Measurements from ENCODE around the gene IQSEC3.

Gene IQSEC3

DNA sequence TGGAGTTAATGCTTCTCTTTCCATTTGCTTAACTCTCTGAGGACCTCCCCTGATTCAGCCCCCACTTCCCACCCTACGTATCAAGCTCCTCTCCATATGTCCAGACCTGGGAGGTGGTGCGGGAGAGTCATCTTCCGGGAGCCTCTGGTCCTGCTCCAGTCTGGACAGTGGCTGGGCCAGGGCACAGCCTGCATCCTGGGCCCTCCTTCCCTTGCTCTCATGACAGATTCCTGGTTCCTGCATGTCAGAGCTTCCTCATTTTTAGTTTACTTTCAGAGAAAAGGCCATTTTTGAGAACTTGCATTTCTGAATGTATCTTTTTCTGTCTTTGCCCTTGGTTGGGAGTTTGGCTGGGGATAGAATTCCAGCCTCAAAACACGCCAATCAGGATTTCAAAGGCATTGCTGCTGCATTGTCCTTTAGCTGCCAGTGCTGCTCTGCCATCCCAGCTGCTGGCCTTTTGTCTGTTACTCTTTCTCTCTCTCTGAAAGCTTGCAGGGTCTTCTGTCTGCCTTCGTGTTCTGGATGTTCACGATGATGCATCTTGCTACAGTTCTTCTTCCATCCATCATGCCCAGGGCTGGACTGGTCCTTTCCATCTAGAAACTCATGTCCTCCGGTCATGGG lies 92.7 kb downstream of the IQSEC3 start:
- Histone ChIP-seq H3K4me1 (ENCODE audit: insufficient read depth, low read length) (peaks cover under 1% of the 10 kb centered on the region; the same call in 1 of the 2 replicates), H3K9ac (ENCODE audit: low read depth, low read length) (no peak overlapping the region), H3K27ac (ENCODE audit: low read depth, low read length) (no peak overlapping the region), H3K9me3 (ENCODE audit: insufficient read depth, low read depth, low read length) (no peaks in the 10 kb centered on the region), H3K4me3 (ENCODE audit: low read length) (no peak overlapping the region), H3K27me3 (ENCODE audit: insufficient read depth, low read length) (no peaks in the 10 kb centered on the region), H3K36me3 (ENCODE audit: insufficient read depth, low read length) (no peaks in the 10 kb centered on the region)
- 64% methylated on average over 7 of the region's 7 CpGs for WGBS

DNA sequence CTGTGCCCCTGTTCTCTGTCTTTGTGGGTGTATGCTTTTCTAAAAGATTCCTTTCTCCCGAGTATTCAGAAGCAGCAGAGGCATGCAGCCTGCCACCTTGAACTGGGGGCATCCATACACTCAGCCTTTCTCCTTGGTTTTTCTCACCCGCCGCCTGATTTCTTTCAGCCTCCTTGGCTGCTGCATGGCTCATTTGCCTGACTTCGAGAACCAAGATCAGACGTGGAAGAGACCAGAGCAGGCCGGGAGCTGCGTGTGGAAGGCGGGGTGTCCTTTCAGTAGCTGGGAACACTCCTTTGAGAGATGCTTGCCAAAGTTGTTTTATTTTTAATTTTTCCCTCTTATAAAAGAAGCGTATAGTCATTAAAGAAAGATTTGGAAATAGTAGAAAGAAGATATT lies 94.3 kb downstream of the IQSEC3 start:
- H3K36me3 ChIP-seq (ENCODE audit: insufficient read depth, low read length) = no peaks in the 10 kb centered on the region
- no peaks in the 10 kb centered on the region for H3K9me3 ChIP-seq (ENCODE audit: insufficient read depth, low read depth, low read length)
- H3K27me3 ChIP-seq (ENCODE audit: insufficient read depth, low read length) = no peaks in the 10 kb centered on the region
- 77% methylated on average over 9 of the region's 9 CpGs for WGBS
- peaks cover 5% of the 10 kb centered on the region; the same call in 1 of the 2 replicates for H3K4me1 ChIP-seq (ENCODE audit: insufficient read depth, low read length)
- no peak overlapping the region for H3K27ac ChIP-seq (ENCODE audit: low read depth, low read length)
- H3K9ac ChIP-seq (ENCODE audit: low read depth, low read length) = no peak overlapping the region
- no peak overlapping the region for H3K4me3 ChIP-seq (ENCODE audit: low read length)

DNA sequence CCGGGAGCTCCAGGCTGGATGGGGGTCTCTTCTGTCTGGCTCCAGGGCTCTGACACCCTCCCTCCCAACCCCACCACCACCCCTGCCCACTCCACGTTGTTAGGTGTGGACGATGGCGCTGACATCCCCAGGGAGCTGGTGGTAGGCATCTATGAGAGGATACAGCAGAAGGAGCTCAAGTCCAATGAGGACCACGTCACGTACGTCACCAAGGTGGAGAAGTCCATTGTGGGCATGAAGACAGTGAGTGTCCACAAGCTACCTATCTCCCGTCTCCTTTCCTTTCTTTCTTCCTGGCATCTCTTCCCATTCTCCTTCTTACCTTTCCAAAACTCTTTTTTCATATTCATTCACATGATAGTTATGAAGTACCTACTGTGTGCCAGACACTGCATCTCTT lies 95.3 kb downstream of the IQSEC3 start:
- Histone ChIP-seq H3K36me3 (ENCODE audit: insufficient read depth, low read length) (no peaks in the 10 kb centered on the region), H3K4me1 (ENCODE audit: insufficient read depth, low read length) (peaks cover 5% of the 10 kb centered on the region; the same call in 1 of the 2 replicates), H3K4me3 (ENCODE audit: low read length) (no peak overlapping the region), H3K9ac (ENCODE audit: low read depth, low read length) (no peak overlapping the region), H3K27me3 (ENCODE audit: insufficient read depth, low read length) (no peaks in the 10 kb centered on the region), H3K27ac (ENCODE audit: low read depth, low read length) (no peak overlapping the region), H3K9me3 (ENCODE audit: insufficient read depth, low read depth, low read length) (no peaks in the 10 kb centered on the region)
- 96% methylated on average over 8 of the region's 8 CpGs for WGBS

DNA sequence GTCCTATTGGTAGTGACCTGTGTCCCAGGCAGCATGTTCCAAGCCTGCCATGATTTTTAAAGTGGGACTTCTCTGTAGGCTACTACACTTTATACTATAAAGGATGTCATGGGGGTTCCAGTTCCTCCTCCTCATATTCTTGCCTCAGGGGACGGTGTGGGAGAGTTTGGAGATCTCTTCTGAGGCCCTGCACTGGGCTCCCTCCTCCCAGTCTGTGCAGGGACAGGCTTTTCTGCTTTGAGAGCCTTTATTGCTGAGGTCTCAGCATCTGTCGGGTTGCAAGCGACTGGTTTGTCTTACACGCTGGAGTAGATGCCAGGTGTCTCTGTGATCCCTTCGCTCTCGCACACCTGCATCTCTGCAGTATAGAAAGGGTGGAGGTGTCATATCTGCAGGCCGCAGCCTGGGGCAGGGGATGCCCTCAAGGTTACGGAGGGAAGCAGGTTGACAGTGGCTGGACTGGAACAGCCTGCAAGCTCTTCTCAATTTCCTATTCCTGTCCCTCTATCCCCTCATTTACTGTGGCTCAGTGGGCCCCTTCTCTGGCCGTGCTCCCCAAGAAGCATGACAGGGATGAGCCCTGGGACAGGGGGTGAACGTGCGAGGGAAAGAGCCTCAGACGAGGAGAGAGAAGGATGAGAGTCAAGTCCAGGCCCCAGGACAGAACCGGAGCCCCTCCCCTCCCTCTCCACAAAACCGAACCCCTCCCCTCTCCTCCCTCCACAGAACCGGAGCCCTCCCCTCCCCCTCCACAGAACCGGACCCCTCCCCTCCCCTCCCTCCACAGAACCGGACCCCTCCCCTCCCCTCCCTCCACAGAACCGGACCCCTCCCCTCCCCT lies 96.1 kb downstream of the IQSEC3 start:
- Histone ChIP-seq H3K27me3 (ENCODE audit: insufficient read depth, low read length) (no peaks in the 10 kb centered on the region), H3K27ac (ENCODE audit: low read depth, low read length) (no peak overlapping the region; the same call in 1 of the 2 replicates), H3K9me3 (ENCODE audit: insufficient read depth, low read depth, low read length) (no peaks in the 10 kb centered on the region), H3K4me1 (ENCODE audit: insufficient read depth, low read length) (peaks cover 11% of the 10 kb centered on the region), H3K4me3 (ENCODE audit: low read length) (no peak overlapping the region), H3K9ac (ENCODE audit: low read depth, low read length) (no peak overlapping the region), H3K36me3 (ENCODE audit: insufficient read depth, low read length) (no peaks in the 10 kb centered on the region)
- 45% methylated on average over 14 of the region's 18 CpGs for WGBS

DNA sequence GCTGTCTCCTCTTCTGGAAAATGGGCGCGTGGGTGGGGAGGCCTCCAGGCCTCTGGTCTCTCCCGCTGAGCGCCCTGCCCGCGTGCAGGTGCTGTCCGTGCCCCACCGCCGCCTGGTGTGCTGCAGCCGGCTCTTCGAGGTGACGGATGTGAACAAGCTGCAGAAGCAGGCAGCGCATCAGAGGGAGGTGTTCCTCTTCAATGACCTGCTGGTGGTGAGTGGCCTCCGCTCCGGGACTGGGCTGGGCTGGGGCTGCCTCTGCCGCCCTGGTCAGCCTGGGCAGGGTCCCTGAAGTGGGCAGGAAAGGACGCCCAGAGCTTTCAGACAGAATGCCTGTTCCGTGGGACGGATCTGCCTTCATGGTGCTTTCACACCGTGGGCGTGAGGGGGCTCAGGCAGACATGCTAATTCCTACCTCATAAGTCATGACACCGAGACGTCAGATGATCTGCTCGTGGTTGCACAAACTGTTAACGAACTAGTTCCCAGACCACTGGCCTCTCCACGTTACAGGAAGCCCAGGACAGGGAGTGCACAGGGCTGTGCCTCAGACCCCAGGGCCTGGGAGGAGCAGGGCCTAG lies 96.9 kb downstream of the IQSEC3 start:
- H3K27ac ChIP-seq (ENCODE audit: low read depth, low read length) = no peak overlapping the region
- H3K9me3 ChIP-seq (ENCODE audit: insufficient read depth, low read depth, low read length) = no peaks in the 10 kb centered on the region
- no peaks in the 10 kb centered on the region for H3K27me3 ChIP-seq (ENCODE audit: insufficient read depth, low read length)
- H3K4me1 ChIP-seq (ENCODE audit: insufficient read depth, low read length) = peaks cover 16% of the 10 kb centered on the region
- no peak overlapping the region for H3K9ac ChIP-seq (ENCODE audit: low read depth, low read length)
- H3K4me3 ChIP-seq (ENCODE audit: low read length) = no peak overlapping the region
- 84% methylated on average over 26 of the region's 26 CpGs for WGBS
- H3K36me3 ChIP-seq (ENCODE audit: insufficient read depth, low read length) = no peaks in the 10 kb centered on the region

DNA sequence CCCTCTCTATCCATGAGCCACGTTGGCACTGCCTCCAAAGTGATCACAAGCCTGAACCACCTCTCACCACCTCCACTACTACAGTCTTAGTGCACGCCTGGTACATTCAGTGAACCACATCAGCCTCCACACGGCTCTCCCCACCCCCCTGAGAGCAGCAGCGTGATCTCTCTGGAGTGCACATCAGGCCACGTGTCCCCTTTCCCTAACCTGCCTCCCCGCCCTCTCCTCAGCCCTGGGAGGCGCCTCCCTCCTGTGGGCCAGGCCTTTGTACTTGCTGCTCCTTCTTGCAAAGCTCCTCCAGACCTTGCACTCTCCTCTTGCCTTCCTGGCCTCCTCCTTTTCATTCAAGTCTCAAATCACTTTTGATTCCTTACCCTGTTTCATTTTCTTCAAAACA lies 97.6 kb downstream of the IQSEC3 start:
- H3K27ac ChIP-seq (ENCODE audit: low read depth, low read length) = no peak overlapping the region
- no peaks in the 10 kb centered on the region for H3K27me3 ChIP-seq (ENCODE audit: insufficient read depth, low read length)
- 37% methylated on average over 7 of the region's 7 CpGs for WGBS
- H3K4me1 ChIP-seq (ENCODE audit: insufficient read depth, low read length) = peaks cover 22% of the 10 kb centered on the region
- H3K9me3 ChIP-seq (ENCODE audit: insufficient read depth, low read depth, low read length) = no peaks in the 10 kb centered on the region
- no peaks in the 10 kb centered on the region for H3K36me3 ChIP-seq (ENCODE audit: insufficient read depth, low read length)
- H3K4me3 ChIP-seq (ENCODE audit: low read length) = no peak overlapping the region
- H3K9ac ChIP-seq (ENCODE audit: low read depth, low read length) = no peak overlapping the region

DNA sequence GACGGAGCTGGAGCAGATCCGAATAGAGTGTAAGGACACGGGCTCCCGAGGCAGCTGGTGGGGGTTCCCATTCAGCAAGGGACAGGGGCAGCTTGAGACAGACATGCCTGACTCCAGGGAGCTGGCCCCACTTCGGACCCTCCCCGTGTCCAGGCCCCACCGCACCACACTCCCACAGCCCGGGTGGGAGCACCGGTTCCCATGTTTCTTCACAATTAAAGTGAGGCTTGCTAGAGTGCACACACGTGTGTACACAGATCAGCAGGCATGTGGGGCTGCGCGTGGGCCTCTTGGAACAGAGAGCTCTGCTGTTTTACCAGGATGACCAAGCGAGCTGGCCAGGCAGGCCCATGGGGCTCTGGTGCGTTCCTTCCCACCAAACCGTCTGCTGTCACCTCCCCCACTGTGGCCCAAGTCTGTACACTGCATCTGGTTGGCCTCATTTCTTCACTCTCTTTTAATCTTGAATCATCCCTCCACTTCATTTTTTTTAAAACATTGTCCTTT lies 99.3 kb downstream of the IQSEC3 start:
- WGBS = 93% methylated on average over 15 of the region's 15 CpGs
- no peaks in the 10 kb centered on the region for H3K36me3 ChIP-seq (ENCODE audit: insufficient read depth, low read length)
- no peaks in the 10 kb centered on the region for H3K9me3 ChIP-seq (ENCODE audit: insufficient read depth, low read depth, low read length)
- H3K4me3 ChIP-seq (ENCODE audit: low read length) = no peak overlapping the region
- H3K4me1 ChIP-seq (ENCODE audit: insufficient read depth, low read length) = peaks cover 34% of the 10 kb centered on the region
- no peak overlapping the region for H3K27ac ChIP-seq (ENCODE audit: low read depth, low read length)
- no peaks in the 10 kb centered on the region for H3K27me3 ChIP-seq (ENCODE audit: insufficient read depth, low read length)
- no peak overlapping the region for H3K9ac ChIP-seq (ENCODE audit: low read depth, low read length)

DNA sequence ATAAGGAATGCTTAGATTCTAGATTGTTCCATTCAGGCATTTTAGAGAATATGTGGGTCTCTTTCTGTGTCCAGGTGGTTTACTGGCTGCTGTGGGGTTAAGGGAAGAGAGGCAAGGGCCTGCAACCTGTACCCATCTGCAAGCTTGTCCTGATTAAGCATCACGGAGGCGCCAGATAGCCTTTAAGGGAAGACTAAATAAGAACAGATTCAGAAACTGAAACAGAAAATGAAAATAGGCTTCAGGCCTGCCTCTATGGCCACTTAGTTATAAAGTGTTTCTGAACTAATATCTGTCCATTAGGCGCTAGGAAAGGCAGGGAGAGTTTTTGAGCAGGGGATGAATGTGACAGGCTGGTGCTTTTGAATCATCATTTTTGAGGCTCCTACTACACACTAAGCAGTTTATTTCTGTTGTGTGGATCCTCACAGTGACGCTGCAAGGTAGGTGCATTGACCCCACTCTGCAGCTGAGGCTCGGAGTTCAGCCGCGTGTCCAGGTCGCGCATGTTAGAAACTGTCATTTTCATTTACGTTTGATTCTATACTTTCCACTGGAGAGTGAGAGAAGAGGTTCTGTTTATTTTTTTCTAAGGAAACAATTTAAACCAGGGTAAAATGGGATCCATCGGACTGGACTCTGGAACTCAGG lies 100.0 kb downstream of the IQSEC3 start:
- no peaks in the 10 kb centered on the region for H3K27me3 ChIP-seq (ENCODE audit: insufficient read depth, low read length)
- no peaks in the 10 kb centered on the region for H3K36me3 ChIP-seq (ENCODE audit: insufficient read depth, low read length)
- H3K4me3 ChIP-seq (ENCODE audit: low read length) = no peak overlapping the region
- H3K4me1 ChIP-seq (ENCODE audit: insufficient read depth, low read length) = peaks cover 39% of the 10 kb centered on the region
- H3K9ac ChIP-seq (ENCODE audit: low read depth, low read length) = no peak overlapping the region
- no peak overlapping the region for H3K27ac ChIP-seq (ENCODE audit: low read depth, low read length)
- no peaks in the 10 kb centered on the region for H3K9me3 ChIP-seq (ENCODE audit: insufficient read depth, low read depth, low read length)
- 87% methylated on average over 11 of the region's 11 CpGs for WGBS

DNA sequence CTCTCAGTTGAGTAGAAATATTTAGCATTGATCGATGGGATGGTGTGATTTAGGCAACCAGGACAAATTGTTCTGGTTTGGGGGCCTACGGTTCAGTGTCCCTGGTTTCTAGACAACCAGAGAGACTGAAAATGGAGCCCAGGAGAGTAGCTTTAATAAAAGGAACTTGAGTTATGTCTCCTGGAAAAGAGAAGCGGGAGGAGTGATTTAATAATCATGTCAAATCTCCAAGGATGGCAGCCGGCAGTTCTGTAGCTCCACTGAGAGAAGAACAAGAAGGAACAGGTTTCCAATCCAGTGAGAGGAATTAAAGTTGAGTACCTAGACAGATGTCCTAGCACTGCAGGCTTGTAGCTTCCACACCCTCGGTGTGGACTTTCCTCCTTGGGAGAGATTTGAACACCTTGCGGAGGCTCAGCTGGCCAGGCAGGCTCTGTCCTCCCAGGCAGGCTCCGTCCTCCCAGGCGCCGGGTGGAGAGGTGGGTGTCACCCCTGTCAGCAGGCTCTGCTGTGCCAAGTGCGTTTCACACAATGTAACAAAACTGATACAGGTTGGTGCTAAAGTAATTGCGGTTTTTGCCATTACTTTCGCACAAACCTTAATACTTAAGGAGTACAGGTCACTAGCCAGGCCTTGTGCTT lies 101.5 kb downstream of the IQSEC3 start:
- no peaks in the 10 kb centered on the region for H3K27me3 ChIP-seq (ENCODE audit: insufficient read depth, low read length)
- H3K9me3 ChIP-seq (ENCODE audit: insufficient read depth, low read depth, low read length) = no peaks in the 10 kb centered on the region
- H3K9ac ChIP-seq (ENCODE audit: low read depth, low read length) = no peak overlapping the region
- H3K27ac ChIP-seq (ENCODE audit: low read depth, low read length) = no peak overlapping the region
- WGBS = 90% methylated on average over 12 of the region's 12 CpGs
- no peaks in the 10 kb centered on the region for H3K36me3 ChIP-seq (ENCODE audit: insufficient read depth, low read length)
- peaks cover 39% of the 10 kb centered on the region for H3K4me1 ChIP-seq (ENCODE audit: insufficient read depth, low read length)
- H3K4me3 ChIP-seq (ENCODE audit: low read length) = no peak overlapping the region

DNA sequence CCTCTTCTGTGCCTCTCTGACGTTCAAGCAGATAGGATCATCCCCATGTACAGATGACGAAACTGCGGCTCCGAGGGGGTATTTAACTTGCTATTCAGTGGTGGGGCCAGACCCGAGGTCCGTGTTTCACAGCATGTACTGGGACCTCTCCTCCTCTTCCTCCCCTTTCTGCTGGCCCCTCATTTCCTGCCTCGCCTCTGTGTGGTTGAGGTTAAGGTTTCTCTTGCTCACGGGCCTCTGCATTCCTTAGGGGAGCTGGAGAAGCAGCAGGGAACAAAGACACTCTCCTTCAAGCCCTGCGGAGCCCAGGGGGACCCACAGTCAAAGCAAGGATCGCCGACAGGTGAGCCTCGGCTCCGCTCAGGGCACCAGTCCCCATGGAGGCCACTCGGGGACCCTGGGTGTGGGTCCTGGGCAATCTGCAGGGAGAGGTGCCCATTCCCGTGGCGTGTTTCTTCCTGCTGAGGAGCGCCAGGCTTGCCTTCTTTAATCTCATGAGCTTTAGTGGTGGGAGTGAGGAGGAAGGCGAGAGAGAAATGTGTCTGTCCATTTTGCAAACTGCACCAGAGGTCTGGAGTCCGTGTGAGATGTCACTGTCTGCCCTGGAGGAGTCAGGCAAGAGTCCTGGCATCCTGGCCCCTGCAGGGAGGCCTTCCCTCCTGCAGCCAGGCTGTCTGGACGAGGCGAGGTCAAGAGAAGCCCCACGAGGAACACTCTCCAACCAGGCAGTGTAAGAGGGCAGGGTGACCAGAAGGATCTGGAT lies 102.4 kb downstream of the IQSEC3 start:
- H3K9me3 ChIP-seq (ENCODE audit: insufficient read depth, low read depth, low read length) = no peaks in the 10 kb centered on the region
- 49% methylated on average over 21 of the region's 22 CpGs for WGBS
- H3K27ac ChIP-seq (ENCODE audit: low read depth, low read length) = no peak overlapping the region
- no peaks in the 10 kb centered on the region for H3K36me3 ChIP-seq (ENCODE audit: insufficient read depth, low read length)
- no peak overlapping the region for H3K4me3 ChIP-seq (ENCODE audit: low read length)
- H3K4me1 ChIP-seq (ENCODE audit: insufficient read depth, low read length) = peaks cover 39% of the 10 kb centered on the region
- H3K9ac ChIP-seq (ENCODE audit: low read depth, low read length) = no peak overlapping the region
- H3K27me3 ChIP-seq (ENCODE audit: insufficient read depth, low read length) = no peaks in the 10 kb centered on the region

All from HUES64 (cell line).